ENCODE results near the gene KCNN2.

KCNN2 gene

DNA sequence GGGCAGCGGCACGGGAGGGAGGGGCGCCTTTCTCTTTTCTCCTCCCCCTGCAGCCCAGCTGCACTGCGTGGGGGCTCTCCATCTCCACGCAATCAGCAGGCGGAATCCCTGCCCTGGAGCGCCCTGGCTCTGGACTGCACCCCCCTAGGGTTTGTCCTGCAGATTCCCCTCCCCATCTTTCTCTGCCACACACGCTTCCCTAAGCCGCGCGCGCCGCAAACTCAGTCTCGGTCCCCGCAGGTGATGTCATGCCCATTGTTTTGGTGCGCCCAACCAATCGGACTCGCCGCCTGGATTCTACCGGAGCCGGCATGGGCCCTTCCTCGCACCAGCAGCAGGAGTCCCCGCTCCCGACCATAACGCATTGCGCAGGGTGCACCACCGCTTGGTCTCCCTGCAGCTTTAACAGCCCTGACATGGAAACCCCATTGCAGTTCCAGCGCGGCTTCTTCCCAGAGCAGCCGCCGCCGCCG, at the start of gene KCNN2:
KCNN2 (plus strand) TSS at position 347 of the 473 bp plus-strand sequence; CDS start at position 417, 70 bp downstream.
- peak; percentile 61 to 67 for DNase-seq

DNA sequence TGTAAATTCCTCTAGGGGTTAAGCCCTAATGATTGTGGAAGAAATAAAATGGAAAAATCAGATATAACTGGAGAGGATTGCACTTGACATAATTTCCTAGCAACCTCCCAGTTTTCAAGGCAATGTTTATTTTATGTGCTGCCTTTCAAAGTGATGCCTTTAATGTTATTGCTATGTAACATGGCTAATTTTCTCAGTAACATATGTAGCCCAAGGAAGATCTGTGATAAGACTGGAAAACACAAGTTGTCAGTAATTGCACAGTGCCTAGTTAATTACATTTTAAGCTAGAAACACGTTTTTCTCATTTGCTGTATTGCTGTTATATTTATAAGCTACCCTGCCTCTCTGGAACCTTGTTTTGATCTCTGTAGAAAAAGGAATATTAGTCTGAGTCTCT, 49.2 kb upstream of the KCNN2 start:
- DNase-seq, result no peak

DNA sequence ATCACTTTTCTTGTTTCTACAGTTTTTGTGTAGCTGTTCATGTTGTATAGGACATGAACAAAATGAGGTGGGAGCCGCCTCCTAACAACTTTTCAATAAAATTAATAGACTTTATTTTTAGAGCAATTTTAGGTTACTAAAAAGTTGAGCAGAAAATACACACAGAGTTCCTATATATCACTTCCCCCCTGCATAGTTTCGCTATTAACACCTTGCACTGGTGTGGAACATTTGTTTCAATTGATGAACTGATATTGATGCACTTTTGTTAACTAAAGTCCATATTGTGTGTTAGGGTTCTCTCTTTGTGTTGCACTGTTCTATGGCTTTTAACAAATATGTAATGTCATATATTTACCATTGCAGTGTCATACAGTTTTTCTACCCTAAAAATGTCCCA, 47.8 kb upstream of the KCNN2 start:
- DNase-seq, result no peak

DNA sequence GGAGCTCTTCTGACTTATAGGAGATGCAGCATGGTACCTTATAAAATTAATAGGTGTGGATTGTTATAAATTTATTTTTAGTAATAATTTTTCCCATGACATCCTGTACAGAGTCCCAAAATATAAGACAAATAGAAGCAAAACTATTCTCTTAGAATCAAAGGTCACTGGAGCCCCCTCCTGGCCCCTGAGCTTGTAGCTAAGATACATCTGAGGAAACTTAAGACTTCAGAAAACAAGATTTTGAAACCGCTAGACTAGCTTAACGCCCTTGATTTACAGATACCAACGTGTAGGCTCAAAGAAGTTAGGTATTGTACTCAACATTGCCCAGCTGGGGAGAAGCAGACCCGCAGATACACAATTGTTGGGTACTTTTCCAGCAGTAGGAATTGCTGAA, 45.7 kb upstream of the KCNN2 start:
- no peak for DNase-seq

DNA sequence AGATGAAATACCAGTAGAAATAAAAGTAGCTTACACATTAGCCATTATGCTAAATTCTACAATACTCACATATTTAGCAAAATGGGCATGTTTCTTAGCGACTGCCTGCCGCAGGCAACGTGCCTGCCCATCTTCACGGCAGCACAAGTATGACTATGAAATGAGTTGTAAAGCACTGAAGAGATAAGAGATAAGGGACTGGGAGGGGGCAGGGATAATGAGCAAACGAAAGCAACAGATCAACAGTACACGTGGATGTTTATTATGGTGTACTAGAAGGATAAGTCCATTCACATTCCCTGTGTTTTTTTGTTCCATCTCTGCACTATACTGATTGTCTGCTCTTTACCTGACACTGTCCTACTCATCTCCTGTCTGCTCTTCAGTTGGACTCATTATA, 44.1 kb upstream of the KCNN2 start:
- no peak for DNase-seq

DNA sequence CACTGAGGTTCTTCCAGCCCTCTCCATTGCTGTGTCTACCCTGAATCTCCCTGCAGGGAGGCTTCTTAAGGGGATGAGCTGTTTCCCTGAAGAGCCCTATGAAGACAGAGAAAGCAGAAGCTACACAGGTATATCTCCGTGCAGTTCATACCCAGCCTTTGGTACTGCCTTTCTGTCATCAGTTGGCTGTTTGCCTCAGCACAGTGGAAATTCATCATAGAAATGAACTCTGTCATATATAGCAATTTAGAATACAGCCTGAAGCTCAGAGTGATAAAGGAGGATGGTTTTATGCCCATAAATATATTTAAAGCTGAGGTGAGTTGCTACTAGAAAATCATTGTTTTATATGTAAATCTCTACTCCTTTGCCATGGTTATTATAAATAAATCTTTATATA, 42.6 kb upstream of the KCNN2 start:
- DNase-seq, result no peak

DNA sequence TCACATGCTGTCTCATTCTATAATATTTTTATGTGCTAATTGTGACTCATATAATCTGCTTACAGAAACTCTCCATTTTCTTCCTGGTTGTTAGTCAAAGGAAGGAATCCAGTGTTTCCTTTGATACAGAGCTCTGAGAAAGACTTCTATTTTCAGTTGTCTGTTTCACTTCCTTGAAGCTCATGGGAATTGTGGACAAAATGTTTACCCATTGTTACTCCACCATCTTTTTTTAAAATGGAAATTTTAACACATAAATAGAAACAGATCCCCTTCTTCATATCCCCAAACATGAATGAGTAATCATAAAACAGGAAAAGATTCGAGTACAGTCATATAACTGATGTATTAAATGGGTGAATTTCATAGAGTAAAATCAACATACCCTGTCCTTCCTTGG, 42.0 kb upstream of the KCNN2 start:
- no peak for DNase-seq

DNA sequence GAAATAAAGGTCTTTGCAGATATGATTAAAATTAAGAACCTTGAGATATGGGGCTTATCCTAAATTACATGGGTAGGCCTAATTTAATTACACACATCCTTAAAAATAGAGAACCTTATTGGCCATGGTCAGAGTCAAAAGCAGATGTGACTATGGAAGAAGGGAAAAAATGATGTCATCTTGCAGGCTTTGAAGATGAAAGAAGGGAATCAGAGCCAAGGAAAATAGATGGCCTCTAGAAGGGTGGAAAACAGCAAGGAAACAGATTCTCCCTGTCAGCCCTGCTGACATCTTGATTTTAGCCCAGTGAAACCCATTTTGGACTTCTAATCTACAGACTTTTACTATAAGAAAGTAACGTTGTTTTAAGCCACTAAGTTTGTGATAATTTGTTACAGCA, 37.6 kb upstream of the KCNN2 start:
- DNase-seq, result no peak

DNA sequence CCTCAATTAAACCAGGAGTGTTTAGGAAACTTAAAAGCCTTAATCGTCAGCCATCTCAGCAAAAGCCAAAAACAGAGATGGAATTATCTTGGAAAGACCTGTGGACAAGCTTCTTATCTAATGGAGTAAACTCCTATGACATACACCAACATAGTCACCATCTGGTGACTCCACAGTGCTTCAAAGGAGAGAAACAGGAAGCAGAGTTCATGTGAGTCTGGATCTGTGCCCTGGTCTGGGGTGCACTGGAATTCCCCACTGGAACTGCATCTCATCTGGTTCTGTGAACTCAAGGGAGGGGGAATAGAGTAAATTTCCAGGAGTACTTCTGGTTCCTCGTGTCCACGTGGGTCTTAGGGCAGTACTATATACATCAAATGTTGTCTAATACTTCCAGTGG, 36.3 kb upstream of the KCNN2 start:
- no peak for DNase-seq

DNA sequence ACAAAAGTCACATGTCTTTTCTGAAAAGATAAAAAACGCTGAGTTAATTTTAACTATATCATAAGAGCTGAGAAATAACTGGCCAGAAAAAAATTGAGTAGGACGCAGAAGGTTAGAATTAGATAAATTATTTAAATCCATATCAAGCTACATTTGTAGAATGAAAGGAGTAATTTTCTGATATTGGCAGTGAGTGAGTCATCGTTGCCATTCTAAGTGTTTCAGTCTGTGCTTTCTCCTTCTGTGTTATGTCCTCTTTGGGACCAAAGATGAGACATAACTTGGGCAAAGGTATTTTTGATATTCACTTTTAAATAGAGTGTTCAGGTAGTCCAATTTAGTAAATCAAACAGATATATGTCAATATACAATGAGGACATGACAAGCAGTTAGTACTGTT, 34.4 kb upstream of the KCNN2 start:
- DNase-seq, result no peak

DNA sequence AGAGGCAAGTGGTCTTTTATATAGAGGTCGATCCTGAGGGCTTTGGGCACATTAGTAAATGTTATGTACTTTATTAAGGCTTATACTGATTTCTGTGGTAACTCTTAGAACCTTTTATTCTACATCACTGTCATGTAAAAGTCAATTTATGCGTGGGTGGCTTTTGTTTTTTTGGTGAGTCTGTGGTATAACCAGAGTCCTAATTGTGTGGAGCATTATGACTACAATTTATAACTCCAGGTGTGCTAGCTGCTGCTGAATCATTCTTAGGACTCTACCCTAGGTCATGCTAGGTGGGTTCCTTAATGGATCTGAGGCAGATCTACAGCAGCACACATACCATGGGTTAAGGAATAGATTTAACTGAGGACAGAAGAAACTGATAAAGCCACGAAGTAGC, 33.9 kb upstream of the KCNN2 start:
- DNase-seq, result no peak

DNA sequence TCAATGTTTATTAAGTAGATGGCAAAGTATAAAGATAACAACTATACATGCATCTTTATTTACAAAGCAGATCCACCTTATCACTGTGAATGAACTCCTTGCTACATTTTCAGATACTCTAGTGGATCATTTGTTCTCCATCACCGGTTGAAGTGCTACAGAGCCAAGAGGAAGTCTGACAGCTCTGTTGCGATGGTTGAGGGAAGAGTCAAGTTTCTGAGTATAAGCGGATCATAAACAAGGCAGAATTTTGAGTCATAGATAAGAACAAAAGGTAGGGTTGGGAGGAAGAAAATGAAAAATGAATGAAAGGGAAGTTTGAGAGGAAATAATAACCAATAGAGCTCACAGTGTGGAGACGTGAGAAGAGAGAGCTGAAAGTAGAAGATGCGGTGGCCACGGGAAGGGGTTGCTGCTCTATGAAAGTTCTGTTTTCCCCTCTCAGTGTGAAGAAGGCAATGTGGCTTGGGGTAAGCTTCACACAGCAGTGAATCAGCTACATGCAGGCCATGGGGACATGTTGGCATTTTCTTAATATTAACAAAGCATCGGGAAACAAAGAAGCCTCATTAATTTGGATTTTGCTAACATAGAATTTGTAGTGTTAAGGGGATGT, 30.8 kb upstream of the KCNN2 start:
- no peak for DNase-seq

DNA sequence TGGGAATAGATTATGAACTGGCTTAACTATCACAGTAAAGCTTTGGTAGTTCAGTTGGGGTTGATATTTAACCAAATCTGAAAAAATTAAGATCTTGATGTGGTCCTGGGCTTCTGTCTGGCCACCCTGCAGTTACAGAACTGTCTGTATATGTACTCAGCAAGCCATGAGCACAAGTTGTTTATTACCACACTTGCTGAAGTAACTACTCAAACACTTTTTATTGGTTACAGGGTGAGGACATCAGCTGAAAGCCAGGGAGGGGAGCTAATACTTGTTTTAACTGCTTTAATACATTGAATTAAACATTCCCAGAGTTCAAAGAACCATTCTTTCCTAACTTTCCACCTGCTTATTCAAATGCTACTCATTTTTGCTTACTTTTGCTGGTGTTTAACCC, 29.4 kb upstream of the KCNN2 start:
- DNase-seq, result no peak

DNA sequence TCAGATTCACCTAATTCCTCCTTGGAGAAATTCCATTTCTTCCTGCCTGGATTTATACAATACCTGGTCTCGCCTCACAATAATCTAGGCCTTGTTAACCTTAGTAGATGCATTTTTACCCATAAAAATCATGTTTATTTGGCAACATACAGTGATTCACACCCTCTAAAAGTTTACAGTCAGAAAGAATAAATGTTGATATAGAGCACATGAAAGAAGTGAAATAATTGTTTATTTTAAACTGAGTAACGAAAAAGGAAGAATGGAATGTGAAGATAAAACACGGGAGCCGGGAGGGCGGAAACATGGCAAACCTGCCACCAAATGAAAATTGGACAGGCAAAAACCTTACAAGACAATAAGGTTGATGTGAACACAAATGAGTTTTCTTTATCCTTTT, 28.9 kb upstream of the KCNN2 start:
- no peak for DNase-seq

DNA sequence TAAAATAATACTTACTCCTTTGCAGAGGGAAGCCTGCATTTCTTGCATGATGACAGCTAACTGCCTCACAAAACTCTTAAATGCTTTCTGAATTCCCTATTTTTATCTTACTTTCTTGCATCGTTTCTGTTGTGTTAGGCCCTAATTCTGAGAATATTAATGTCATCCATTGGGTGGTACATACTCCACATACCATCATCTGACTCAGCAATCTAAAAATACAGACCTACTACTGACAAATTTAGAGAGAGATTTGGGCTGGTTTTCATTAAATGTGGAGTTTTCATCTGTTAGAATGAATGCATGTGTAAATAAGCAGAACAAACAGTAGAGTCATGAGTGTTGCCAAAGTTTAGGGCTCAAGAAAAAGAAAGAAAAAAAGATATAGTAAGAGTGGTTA, 26.5 kb upstream of the KCNN2 start:
- DNase-seq, result no peak

DNA sequence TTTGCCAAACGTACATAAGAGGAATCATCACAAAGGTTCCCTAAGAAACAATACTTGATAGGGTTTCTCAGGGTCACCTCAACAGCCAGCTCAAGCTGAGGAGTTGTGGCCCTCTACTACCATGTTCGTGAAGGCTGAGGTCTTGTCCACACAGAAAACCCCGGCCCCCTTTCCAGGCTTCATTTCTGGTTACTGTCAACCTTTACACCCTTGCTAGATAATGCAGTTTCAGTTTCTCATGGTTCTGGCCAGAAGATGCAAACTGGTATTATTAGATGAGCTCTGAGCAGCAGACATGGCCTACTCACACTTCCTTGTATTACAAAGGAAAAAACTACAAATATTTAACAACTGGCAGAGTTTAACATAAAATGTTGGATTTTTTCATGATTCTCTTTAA, 22.8 kb upstream of the KCNN2 start:
- DNase-seq, result no peak

DNA sequence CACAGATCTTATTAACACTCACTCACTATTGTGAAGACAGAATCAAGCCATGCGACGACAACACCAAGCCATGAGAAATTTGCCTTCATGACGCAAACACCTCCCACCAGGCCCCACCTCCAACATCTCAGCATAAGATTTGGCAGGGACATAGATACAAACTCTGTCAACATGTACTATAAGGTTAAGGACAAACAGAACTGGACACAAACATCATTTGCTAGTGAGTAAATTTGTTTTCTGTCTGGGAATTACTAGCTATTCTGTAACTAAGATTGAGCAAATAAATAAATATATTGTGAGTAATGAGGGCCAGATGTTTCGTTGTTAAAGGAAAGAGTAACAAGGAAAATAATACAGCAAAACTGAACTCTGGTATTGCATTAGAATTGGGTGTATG, 15.7 kb upstream of the KCNN2 start:
- DNase-seq, result no peak

DNA sequence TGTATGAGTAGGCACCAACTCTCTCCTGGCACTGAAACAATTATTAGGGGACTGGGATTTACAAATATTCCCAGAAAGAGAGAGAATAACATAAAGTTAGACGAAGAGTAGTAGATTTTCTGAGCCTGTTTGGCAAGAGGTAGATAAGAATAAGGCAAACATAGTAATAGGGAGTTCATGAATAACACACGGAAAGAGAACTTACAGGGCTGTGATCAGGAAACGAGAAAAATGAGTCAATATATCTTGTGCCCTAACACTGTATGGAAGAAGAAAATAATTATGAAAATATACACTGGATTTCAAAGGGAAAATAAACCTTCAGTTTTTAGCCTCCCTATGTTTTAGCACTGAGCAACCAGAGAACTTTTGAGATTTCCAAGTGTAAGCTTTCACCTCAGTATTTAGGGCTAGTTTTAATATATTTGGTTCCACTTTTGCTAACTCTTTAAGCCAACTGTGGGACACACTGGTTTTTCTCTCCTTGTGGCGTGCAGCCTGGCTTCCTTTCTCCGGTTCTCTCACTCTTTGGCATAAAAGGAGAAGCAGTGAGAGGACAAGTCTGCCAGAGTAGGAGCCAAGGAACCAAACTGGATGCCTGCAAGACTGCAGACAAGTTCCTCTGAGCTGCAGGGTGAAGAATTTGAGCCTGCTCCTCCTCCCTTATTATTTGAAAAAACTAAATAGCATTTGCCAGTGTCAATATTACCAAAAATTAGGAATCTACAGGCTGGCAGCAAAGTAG, 6.6 kb upstream of the KCNN2 start:
- DNase-seq, result no peak

DNA sequence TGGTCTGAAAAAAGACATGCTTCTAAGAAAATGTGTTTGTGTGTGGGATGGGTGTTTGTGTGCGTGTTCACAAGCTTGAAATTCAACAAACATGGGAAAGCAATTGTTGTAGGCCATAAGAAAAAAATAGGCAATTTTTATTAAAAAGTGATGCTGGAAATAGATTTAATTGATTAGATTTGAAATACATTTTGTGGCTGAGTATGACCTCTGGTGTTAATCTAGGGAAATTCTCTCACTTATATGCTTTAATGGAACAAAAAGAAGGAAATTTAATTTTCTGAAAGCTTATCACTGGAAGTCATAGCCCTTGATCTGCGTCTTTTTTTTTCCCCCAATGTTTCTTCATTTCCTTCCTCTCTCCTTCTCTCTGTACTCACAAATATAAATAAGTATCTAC, 3.5 kb upstream of the KCNN2 start:
- no peak for DNase-seq

DNA sequence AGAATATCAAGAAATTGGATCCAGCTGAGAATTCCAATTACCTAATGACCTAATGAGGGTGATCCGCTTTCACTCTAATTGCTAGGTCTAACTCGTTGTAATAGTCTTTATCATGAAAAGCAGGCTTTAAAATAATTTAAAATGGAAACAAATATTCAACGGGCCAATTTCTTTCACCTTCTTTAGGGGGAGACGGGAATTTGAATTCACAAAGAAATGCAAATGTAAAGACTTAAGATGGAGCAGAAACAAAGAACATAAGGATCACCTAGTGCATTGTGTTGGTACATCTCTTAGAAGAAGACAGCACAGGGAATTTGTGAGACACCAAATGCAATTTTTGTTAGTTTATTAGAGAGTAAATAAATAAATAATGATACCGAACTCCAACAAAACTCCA, 1.5 kb upstream of the KCNN2 start:
- DNase-seq, result no peak

DNA sequence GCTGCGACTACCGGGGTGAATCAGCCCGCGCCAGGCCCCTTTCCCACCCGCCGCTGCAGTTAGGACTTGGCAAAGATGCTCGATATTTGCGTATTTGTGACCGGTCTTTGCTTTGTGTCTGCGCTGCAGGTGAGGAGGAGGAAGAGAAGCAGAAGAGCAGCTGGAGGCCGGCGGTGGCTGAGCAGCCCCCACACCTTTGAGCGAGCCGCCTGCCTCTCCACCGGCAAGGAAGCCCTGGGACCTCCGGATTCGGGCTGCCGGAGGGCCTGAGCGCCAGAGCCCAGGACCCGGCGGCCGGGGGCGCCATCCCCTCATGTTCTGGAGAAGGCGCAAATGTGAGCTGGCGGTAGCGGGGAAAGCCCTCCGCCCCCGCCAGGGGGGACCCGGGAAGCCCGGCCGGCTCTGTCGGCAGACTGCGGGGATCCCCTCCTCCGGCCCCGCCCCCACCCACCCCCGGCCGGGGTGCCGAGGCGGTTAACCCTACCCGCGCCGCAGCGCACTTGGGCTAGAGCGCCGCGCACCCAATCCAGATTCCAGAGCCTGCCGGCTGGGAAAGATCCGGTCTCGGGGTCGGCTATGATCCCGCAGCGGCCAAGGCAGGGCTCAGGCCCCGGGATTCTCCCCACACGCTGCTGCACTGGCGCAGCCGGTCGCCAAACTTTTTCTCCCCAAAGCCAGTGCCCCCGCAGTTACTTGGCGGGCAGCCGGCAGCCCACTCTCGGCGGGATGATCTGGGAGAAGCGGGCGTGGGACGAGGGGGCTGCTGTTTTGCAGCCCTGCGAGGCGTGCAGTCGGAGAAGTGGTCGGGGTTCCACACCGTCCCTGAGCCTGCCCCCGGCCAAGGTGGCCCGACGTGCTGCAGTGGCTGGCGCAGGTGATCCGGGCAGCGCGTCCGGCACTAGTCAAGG, 800 bp upstream of the KCNN2 start:
- DNase-seq, result peak in 1 of 2 experiments; percentile 6

DNA sequence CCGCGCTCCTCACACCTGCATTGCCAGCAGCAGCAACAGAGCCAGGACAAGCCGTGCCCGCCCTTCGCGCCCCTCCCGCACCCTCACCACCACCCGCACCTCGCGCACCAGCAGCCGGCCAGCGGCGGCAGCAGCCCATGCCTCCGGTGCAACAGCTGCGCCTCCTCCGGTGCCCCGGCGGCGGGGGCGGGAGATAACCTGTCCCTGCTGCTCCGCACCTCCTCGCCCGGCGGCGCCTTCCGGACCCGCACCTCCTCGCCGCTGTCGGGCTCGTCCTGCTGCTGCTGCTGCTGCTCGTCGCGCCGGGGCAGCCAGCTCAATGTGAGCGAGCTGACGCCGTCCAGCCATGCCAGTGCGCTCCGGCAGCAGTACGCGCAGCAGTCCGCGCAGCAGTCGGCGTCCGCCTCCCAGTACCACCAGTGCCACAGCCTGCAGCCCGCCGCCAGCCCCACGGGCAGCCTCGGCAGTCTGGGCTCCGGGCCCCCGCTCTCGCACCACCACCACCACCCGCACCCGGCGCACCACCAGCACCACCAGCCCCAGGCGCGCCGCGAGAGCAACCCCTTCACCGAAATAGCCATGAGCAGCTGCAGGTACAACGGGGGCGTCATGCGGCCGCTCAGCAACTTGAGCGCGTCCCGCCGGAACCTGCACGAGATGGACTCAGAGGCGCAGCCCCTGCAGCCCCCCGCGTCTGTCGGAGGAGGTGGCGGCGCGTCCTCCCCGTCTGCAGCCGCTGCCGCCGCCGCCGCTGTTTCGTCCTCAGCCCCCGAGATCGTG, 517 bp downstream of the KCNN2 start:
- DNase-seq, result no peak

All from NCI-H187 (cell line).